NB4 (cell line): Measurements from ENCODE around the gene TIAM2.

ENCODE experiments used
- MYC ChIP-seq: IDR thresholded peaks from 2 replicates; pipeline ENCODE4 v1.6.1; 2011; ENCODE audit warnings: low read depth, low read length
- POLR2A ChIP-seq: IDR thresholded peaks from 2 replicates; pipeline ENCODE4 v1.6.1; 2011; ENCODE audit warnings: mild to moderate bottlenecking; ENCODE audit not compliant: insufficient read length; ENCODE audit errors: extremely low read depth
- TF ChIP-seq, protein P1 (sequence below): IDR thresholded peaks from one replicate; pipeline ENCODE4 v1.5.1; 2012; ENCODE audit warnings: low read depth, low read length
- TF ChIP-seq, protein P2 (sequence below): IDR thresholded peaks from 2 replicates; pipeline ENCODE4 v1.6.1; 2011; ENCODE audit warnings: low read depth, low read length

DNA sequence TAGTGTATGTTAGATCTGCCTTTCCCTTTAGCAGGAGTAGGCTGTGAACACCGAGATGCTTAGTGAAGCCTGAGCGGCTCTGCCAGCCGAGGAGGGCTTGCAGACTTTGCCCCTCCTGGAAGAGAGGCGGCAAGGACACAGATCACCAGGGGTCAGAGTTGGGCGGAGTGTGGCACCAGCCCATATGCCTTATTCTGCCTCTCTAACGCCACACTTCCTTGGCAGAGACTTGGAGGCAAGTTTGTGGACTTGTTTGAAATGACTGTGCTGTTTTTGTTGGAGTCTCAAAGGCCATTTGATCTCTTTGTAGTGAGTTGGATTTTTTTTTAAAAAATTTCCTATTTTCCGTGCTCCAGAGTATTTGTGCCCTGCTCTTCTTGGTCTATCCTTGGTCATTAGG lies 224.2 kb downstream of the TIAM2 start:
- TF ChIP-seq POLR2A (no peak), MYC (no peak)
- TF ChIP-seq, protein P1, sequence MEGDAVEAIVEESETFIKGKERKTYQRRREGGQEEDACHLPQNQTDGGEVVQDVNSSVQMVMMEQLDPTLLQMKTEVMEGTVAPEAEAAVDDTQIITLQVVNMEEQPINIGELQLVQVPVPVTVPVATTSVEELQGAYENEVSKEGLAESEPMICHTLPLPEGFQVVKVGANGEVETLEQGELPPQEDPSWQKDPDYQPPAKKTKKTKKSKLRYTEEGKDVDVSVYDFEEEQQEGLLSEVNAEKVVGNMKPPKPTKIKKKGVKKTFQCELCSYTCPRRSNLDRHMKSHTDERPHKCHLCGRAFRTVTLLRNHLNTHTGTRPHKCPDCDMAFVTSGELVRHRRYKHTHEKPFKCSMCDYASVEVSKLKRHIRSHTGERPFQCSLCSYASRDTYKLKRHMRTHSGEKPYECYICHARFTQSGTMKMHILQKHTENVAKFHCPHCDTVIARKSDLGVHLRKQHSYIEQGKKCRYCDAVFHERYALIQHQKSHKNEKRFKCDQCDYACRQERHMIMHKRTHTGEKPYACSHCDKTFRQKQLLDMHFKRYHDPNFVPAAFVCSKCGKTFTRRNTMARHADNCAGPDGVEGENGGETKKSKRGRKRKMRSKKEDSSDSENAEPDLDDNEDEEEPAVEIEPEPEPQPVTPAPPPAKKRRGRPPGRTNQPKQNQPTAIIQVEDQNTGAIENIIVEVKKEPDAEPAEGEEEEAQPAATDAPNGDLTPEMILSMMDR: no peak
- TF ChIP-seq, protein P2, sequence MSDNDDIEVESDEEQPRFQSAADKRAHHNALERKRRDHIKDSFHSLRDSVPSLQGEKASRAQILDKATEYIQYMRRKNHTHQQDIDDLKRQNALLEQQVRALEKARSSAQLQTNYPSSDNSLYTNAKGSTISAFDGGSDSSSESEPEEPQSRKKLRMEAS: no peak
